Kidney epithelial cell (primary cell): ENCODE data around the gene RANBP10. TPM values are rescaled to one million over a fixed set of nuclear protein-coding genes. Genes with fewer than 3 reads are reported as not detected.

Source experiments
- DNase-seq: peaks from one replicate; pipeline ENCODE4 v3.0.0-alpha.2; 2010; ENCODE audit warnings: low read depth
- H3K27me3 ChIP-seq: 2 replicates; pipeline ENCODE4 v1.6.0; 2011; ENCODE audit warnings: low read length; ENCODE audit not compliant: control insufficient read depth, insufficient read depth
- H3K36me3 ChIP-seq: 2 replicates; pipeline ENCODE4 v1.5.1; 2011; ENCODE audit warnings: low read length; ENCODE audit not compliant: control insufficient read depth, insufficient read depth
- H3K4me3 ChIP-seq: 2 replicates; pipeline ENCODE4 v1.5.1; 2011; ENCODE audit warnings: low read depth, mild to moderate bottlenecking, control low read depth, low read length
- CTCF ChIP-seq: IDR thresholded peaks from 2 replicates; pipeline ENCODE4 v1.5.1; 2011; ENCODE audit warnings: mild to moderate bottlenecking, moderate library complexity, low read length, control low read depth, inconsistent platforms; ENCODE audit not compliant: insufficient read depth, poor library complexity, severe bottlenecking
- total RNA-seq: library from RNA; depleted of rRNA; stranded (reverse); fragments of >200 nt; gene quantifications from 2 replicates; pipeline ENCODE4 v1.2.3, GENCODE V29; 2015

Gene RANBP10
- total RNA-seq, 1 donor from 2014 or later = 12.5 TPM

DNA sequence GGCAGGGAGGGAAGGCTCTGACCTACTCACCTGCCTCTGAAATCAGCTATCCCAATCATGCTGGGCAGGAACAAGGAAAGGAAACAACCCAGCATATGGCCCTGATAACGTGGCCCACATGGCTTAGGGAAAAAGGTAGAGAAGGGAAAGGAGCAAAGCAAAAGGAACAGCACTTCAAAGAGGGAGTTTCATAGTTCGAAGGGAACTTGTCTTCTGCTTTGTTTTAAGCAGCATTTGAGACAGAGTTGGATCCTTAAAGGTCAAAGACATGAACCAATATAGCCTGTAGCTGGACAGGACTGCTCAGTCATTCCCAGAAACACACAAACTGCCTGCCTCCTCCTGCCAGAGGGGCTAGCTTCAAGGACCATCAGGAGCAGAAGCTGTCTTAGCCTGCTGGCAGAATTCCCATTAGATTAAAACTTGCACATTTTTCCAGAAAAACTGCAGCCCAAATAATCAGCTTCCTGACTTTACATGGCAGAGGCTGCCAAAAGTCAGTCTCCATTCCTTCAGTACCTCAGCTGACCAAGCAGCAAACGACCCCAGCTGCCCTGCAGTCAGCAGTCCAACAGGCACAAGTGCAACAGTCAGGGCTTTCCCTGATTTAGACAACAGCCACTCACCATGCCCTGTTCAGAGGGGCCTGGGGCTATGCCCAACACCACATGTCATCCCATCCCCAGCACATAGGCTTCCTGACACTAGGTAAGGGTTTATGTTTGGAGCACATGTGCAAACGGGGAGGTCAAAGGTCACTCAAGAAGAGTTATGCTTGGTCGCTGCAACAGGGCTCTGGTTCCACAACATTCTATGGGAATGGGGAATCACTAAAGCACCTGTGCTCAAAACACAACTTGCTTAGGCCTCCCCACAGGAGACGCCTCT lies 32.5 kb downstream of the RANBP10 start:
- no peak for TF ChIP-seq CTCF
- no peak overlapping the region for H3K4me3 ChIP-seq
- DNase-seq = no peak

DNA sequence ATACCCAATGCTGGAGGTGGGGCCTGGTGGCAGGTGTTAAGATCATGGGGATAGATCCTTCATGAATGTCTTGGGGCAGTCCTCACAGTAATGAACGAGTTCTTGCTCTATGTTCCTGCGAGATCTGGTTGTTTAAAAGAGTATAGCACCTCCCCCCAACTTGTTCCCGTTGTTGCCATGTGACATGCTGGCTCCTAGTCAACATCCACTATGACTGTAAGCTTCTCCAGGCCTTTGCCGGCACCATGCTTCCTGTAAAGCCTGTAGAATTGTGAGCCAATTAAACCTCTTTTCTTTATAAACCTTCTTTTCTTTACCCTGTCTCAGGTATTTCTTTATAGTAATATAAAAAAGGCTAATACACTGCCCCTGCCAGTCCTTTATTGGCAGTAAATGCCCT lies 33.3 kb downstream of the RANBP10 start:
- no peaks in the 10 kb centered on the region for H3K27me3 ChIP-seq
- no peak for DNase-seq
- TF ChIP-seq CTCF = no peak
- no peak overlapping the region for H3K4me3 ChIP-seq
- H3K36me3 ChIP-seq = no peaks in the 10 kb centered on the region

More for the DNA sequence above, 32.5 kb downstream of the RANBP10 start:
- no peaks in the 10 kb centered on the region for H3K27me3 ChIP-seq
- H3K36me3 ChIP-seq = no peaks in the 10 kb centered on the region

DNA sequence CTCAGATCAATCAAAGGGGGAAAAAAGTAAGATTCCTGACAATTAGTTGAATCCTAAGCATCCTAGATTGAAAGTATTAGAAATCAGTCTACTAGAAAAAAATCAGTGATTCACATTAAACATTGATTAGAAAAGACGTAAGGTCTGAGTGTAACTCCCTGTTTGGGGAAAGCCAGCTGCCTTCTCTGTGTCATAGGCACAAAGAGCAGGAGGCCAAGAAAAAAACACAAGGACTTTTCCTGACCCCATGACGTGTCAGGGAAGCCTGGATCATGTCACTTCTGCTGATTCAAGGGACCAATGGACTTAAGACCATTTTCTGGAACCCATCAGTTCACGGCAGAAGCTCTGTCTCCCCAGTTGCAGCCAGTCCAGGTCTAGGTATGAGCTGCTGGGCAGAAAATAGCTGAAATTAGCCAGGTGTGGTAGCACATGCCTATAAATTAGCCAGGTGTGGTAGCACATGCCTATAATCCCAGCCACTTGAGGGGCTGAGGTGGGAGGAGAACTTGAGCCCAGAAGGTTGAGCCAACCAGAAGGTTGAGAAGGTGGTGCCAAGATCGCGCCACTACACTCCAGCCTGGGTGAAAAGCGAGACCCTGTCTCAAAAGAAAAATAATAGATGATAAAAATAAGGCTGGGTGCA lies 35.9 kb downstream of the RANBP10 start:
- Histone ChIP-seq H3K4me3 (no peak overlapping the region), H3K36me3 (no peaks in the 10 kb centered on the region), H3K27me3 (no peaks in the 10 kb centered on the region)
- no peak for TF ChIP-seq CTCF
- no peak for DNase-seq

DNA sequence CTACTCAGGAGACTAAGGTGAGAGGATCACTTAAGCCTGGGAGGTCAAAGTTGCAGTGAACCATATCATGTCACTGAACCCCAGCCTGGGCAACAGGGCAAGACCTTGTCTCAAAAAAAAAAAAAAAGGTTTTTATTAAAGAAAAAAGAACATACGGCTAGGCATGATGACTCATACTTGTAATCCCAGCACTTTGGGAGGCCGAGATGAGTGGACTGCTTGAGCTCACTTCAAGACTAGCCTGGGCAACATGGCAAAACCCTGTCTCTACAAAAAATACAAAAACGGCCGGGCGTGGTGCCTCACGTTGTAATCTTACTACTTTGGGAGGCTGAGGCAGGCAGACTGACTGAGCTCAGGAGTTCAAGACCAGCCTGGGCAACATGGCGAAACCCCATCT lies 38.4 kb downstream of the RANBP10 start:
- Histone ChIP-seq H3K4me3 (no peak overlapping the region), H3K27me3 (no peaks in the 10 kb centered on the region), H3K36me3 (no peaks in the 10 kb centered on the region)
- TF ChIP-seq CTCF = no peak
- no peak for DNase-seq

GRCh38 chr16:67766291-67766690 lies 40.1 kb downstream of the RANBP10 start:
- Histone ChIP-seq H3K4me3 (no peak overlapping the region), H3K36me3 (no peaks in the 10 kb centered on the region), H3K27me3 (no peaks in the 10 kb centered on the region)
- DNase-seq = no peak
- TF ChIP-seq CTCF = no peak
